Measurements from ENCODE around the gene TMC1.

- TF ChIP-seq CTCF (IDR thresholded peaks at IDR 0.05): no peak
- TF ChIP-seq POLR2A (IDR thresholded peaks at IDR 0.05): no peak
Measured at GRCh38 chr9:72646061-72646460, 124.7 kb downstream of the TMC1 start.
